Muscle layer of duodenum (tissue), 2 donors: Measurements from ENCODE around the gene SLC25A11.

Experiments used
- H3K27ac ChIP-seq: one replicate; pipeline ENCODE4 v1.7.0; 2013; ENCODE audit warnings: mild to moderate bottlenecking, low read length
- H3K27me3 ChIP-seq: one replicate; pipeline ENCODE4 v1.7.0; 2013; ENCODE audit warnings: low read depth, mild to moderate bottlenecking, control low read depth, low read length
- H3K36me3 ChIP-seq, 2 donors: one replicate each; pipeline ENCODE4 v1.7.0; 2013; ENCODE audit warnings: low read length in 2 of 2, control low read depth in 1 of 2, mild to moderate bottlenecking in 1 of 2; ENCODE audit not compliant: insufficient read depth in 2 of 2, control insufficient read depth in 1 of 2
- H3K4me1 ChIP-seq, 2 donors: one replicate each; pipeline ENCODE4 v1.7.0; 2013; ENCODE audit warnings: low read length in 2 of 2, mild to moderate bottlenecking in 2 of 2, control low read depth in 1 of 2, moderate library complexity in 1 of 2; ENCODE audit not compliant: insufficient read depth in 2 of 2, control insufficient read depth in 1 of 2
- H3K4me3 ChIP-seq, 2 donors: one replicate each; pipeline ENCODE4 v1.7.0; 2013; ENCODE audit warnings: low read length in 2 of 2, low read depth in 1 of 2, mild to moderate bottlenecking in 1 of 2
- H3K9me3 ChIP-seq, 2 donors: one replicate each; pipeline ENCODE4 v1.7.0; 2013; ENCODE audit warnings: low read length in 2 of 2, control low read depth in 1 of 2, mild to moderate bottlenecking in 1 of 2; ENCODE audit not compliant: control insufficient read depth in 1 of 2
- donor health status: healthy.

Gene SLC25A11

DNA sequence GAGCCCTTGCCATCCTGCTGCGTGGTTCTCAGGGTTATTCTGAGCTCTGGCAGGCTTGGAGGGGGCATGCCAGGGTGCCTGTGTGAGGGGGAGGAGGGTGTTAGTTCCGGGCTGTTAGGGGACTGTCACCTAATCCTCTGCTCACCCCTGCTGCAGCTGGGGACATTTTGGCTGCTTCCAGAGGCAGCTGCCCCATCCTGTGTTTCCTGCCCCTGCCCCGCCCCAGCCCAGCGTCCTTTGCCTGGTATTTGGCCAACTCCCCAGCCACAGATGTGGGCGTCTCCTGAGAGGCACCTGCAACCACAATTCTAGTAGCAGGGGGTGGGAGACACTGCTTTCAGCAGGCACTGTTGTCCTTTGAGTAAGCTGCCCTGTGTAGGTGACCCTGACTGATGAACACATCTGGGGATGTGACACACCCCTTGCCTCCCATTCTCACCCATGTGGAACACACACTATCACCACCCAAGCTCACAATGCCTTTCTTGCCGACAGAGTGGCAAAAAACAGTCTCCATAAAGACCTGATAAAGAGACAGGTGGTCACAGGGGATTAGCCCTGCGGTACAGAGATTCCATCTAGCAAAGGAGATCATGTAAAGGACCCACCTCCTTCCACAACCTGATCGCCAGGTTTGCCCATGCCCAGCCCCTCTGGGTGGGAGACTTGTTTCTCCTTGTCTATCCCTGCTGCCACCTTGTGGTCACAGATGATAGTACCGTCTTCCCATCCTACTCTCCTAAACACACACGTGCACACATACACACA, 36.6 kb downstream of the SLC25A11 start, which contains the start of gene CHRNE:
Gene CHRNE, minus strand, starts transcription at position 48 of the 768 bp plus-strand sequence. Its CDS starts 35 bp downstream, at position 13.
- Histone ChIP-seq H3K4me1 (peaks cover 0 to 12% of the 10 kb centered on the region in 2 donors), H3K27ac (no peak within 1 kb of the TSS), H3K36me3 (no peaks in the 10 kb centered on the region), H3K9me3 (no peaks in the 10 kb centered on the region), H3K4me3 (peak within 1 kb of the TSS in 1 of 2 donors; percentile 19), H3K27me3 (peaks cover 12% of the 10 kb centered on the region)

DNA sequence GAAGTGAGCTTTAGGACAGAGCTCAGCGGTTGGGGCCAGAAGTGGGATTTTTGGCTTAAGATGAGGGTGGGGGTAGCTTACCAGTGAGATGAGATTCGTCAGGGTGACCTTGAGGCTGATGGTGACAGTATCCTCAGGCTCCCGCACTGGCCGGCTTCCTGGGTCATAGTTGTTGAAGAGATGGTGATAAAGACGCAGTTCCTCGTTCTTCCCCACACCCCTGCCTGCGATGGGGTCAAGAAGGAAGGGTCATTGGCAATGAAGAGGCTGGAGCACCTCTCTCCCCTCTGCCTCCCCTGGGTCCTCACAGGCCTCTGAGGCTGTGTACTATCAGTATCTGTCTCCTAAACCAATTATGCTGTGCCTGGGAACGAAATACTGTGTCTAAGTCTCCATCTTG, 37.3 kb downstream of the SLC25A11 start:
- Histone ChIP-seq H3K27ac (no peak overlapping the region), H3K4me1 (peaks cover 0 to 12% of the 10 kb centered on the region in 2 donors), H3K27me3 (peaks cover 12% of the 10 kb centered on the region)

GRCh38 chr17:4901648-4902344, 38.0 kb downstream of the SLC25A11 start:
- peaks cover 12% of the 10 kb centered on the region for H3K27me3 ChIP-seq
- H3K4me1 ChIP-seq = peaks cover 0 to 12% of the 10 kb centered on the region in 2 donors
- H3K9me3 ChIP-seq = no peaks in the 10 kb centered on the region
- H3K4me3 ChIP-seq = peak overlapping the region in 1 of 2 donors; percentile 39
- peaks cover 0 to 7% of the 10 kb centered on the region in 2 donors for H3K36me3 ChIP-seq
- no peak overlapping the region for H3K27ac ChIP-seq

More for the DNA sequence above, 37.3 kb downstream of the SLC25A11 start:
- Histone ChIP-seq H3K36me3 (no peaks in the 10 kb centered on the region), H3K9me3 (no peaks in the 10 kb centered on the region), H3K4me3 (no peak overlapping the region)

GRCh38 chr17:4901108-4901647, 38.7 kb downstream of the SLC25A11 start:
- Histone ChIP-seq H3K9me3 (no peaks in the 10 kb centered on the region), H3K4me1 (peaks cover 0 to 12% of the 10 kb centered on the region in 2 donors), H3K4me3 (peak overlapping the region in 1 of 2 donors; percentile 39), H3K27ac (no peak overlapping the region), H3K27me3 (peaks cover 12% of the 10 kb centered on the region), H3K36me3 (peaks cover 2 to 14% of the 10 kb centered on the region in 2 donors)

DNA sequence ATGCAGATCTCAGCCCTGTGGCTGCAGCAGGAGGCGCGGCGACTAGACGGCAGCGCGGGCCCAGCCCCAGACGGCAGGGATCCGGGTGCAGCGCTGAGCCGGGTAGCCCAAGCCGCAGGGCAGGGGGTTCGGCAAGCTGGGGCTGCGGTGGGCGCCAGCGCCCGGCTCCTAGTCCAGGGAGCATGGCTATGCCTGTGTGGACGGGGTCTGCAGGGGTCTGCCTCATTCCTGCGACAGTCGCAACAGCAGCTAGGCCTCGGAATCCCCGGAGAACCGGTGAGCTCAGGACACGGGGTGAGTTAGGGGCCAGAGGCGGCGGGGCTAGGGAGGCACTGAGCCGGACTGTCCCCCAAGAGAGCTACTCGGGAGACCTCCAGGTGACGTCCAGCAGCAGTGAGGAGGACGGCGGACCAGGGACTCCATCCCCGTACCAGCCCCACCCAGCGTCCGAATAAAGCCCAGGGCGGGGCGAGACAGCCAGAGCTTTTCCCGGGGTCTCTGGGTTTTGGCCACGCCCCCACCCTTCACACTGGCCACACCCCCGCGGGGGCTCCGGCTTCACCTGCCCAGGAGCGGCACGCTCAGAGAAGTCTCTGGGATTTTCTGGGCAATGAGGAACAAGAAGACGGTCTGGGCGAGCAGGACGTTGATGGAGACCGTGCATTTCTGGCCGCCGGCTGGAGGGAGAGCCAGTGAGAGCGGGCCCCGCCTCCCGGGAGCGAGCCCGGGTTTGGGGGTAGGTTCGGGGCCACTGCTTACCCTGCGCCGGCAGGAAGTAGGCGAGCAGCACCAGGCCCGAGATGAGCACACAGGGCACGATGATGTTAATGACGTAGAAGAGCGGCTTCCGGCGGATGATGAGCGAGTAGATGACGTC, 39.4 kb downstream of the SLC25A11 start:
- peaks cover 0 to 12% of the 10 kb centered on the region in 2 donors for H3K4me1 ChIP-seq
- H3K36me3 ChIP-seq = peaks cover 6 to 21% of the 10 kb centered on the region in 2 donors
- peaks cover 12% of the 10 kb centered on the region for H3K27me3 ChIP-seq
- no peak overlapping the region for H3K27ac ChIP-seq
- H3K4me3 ChIP-seq = peak overlapping the region; percentile 39 to 57
- H3K9me3 ChIP-seq = no peaks in the 10 kb centered on the region

DNA sequence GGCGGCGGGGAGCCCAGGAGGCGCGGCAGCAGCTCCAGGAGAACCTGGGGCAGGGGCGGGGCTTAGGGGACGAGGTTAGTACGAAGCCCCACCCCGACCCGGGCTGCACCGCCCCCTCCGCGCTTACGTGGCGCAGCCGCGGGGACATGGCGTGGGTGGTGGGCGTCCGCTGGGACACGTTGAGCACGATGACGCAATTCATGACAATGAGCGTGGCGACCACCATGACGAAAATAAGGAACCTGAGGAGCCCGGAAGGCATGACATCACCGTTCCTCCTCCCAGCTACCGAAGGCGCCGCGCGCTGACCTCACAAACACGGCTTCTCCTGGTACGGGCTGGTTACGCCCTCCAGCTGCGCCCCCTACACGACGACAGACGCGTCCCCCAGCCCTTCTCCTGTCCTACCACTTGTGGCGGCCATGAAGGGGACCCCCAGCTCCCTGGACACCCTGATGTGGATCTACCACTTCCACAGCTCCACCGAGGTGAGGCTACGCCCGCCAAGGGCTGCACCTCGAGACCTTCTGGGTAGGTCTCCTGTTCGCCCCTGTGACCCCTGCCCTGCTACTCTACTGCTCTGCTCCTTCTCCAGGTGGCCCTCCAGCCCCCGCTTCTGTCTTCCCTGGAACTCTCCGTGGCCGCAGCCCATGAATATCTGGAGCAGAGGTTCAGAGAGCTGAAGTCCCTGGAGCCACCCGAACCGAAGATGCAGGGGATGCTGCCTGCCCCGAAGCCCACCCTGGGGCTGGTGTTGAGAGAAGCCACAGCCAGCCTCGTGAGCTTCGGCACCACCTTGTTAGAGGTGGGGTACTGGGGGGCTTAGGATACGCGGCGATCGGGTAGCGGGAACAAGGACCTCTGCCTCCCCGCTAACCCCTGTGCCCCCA, 40.3 kb downstream of the SLC25A11 start, which contains the start of gene C17orf107:
Gene C17orf107, plus strand, starts transcription at position 196 of the 890 bp plus-strand sequence. Its CDS starts 227 bp downstream, at position 423.
- Histone ChIP-seq H3K4me1 (peaks cover 0 to 12% of the 10 kb centered on the region in 2 donors), H3K36me3 (peaks cover 14 to 29% of the 10 kb centered on the region in 2 donors), H3K27me3 (peaks cover 12% of the 10 kb centered on the region), H3K9me3 (no peaks in the 10 kb centered on the region), H3K27ac (no peak within 1 kb of the TSS), H3K4me3 (peak within 1 kb of the TSS; percentile 39 to 57)

DNA sequence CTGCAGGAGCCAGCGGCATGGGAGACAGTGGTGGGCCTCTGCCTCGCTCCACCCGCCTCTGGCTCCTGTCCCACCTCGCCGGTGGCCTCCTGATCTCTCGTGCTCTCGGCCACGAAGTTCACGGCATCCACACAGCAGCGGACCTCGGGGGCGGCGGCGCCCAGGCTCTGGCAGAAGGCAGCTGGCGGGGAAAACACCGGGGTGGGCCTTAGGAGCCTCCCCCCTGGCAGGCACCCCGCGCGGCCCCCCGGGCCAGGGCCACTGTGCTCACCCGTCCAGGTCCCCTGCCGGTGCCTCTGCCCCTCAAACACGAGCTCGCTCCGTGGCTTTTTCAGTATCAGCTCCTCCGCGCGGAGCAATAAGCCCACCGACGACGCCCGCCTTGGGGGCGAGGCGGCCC, 40.9 kb downstream of the SLC25A11 start:
- Histone ChIP-seq H3K4me1 (peaks cover 0 to 12% of the 10 kb centered on the region in 2 donors), H3K27ac (no peak overlapping the region), H3K27me3 (peaks cover 12% of the 10 kb centered on the region), H3K4me3 (peak overlapping the region; percentile 39 to 57), H3K36me3 (peaks cover 21 to 36% of the 10 kb centered on the region in 2 donors), H3K9me3 (no peaks in the 10 kb centered on the region)

- peaks cover 0 to 12% of the 10 kb centered on the region in 2 donors for H3K4me1 ChIP-seq
- H3K27ac ChIP-seq = no peak overlapping the region
- peaks cover 22 to 42% of the 10 kb centered on the region in 2 donors for H3K36me3 ChIP-seq
- no peaks in the 10 kb centered on the region for H3K9me3 ChIP-seq
- H3K4me3 ChIP-seq = no peak overlapping the region
- H3K27me3 ChIP-seq = peaks cover 12% of the 10 kb centered on the region
Measured at GRCh38 chr17:4898351-4898750, 41.5 kb downstream of the SLC25A11 start.

DNA sequence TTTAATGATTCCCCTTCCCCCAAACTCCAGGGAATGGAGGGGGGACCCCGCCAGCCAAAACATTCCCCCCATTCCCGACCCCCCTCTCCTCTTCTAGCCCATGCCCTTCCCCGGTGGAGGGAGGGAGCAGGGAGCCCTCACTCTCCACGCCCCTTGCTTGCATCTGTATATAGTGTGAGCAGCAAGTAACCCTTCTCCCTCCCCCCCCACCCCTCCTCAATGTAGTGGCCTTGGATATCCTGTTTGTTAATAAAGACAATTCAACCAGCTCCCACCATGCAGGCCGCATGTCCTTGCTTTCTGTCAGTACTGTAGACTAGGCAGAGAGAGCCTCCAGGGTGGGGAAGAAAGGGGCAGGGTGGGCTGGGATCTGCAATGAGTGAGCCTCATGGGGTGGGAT, 42.1 kb downstream of the SLC25A11 start:
- Histone ChIP-seq H3K4me1 (peaks cover 0 to 12% of the 10 kb centered on the region in 2 donors), H3K4me3 (no peak overlapping the region)

GRCh38 chr17:4897198-4897687, 42.6 kb downstream of the SLC25A11 start:
- Histone ChIP-seq H3K27ac (no peak overlapping the region), H3K4me3 (no peak overlapping the region), H3K9me3 (no peaks in the 10 kb centered on the region), H3K4me1 (peaks cover 0 to 12% of the 10 kb centered on the region in 2 donors), H3K36me3 (peaks cover 22 to 53% of the 10 kb centered on the region in 2 donors), H3K27me3 (peaks cover 12% of the 10 kb centered on the region)

More for the DNA sequence above, 42.1 kb downstream of the SLC25A11 start:
- H3K27ac ChIP-seq = no peak overlapping the region
- peaks cover 22 to 47% of the 10 kb centered on the region in 2 donors for H3K36me3 ChIP-seq
- peaks cover 12% of the 10 kb centered on the region for H3K27me3 ChIP-seq
- H3K9me3 ChIP-seq = no peaks in the 10 kb centered on the region
